GOT3 (cell line): Measurements from ENCODE around the gene NEFH.

Experiments used
- DNase-seq: peaks from one replicate; lab custom pipeline; 2025; ENCODE audit warnings: mixed read lengths; lab: John Stamatoyannopoulos, UW

NEFH gene

GRCh38 chr22:29493636-29494035, 13.6 kb downstream of the NEFH start:
- DNase-seq, result no peak

GRCh38 chr22:29499852-29500251, 19.8 kb downstream of the NEFH start:
- no peak for DNase-seq

GRCh38 chr22:29503811-29504372, 23.9 kb downstream of the NEFH start:
- no peak for DNase-seq

GRCh38 chr22:29509298-29509697, 29.3 kb downstream of the NEFH start:
- DNase-seq, result no peak

GRCh38 chr22:29509815-29510214, 29.8 kb downstream of the NEFH start:
- no peak for DNase-seq

GRCh38 chr22:29510542-29510941, 30.5 kb downstream of the NEFH start:
- no peak for DNase-seq

- no peak for DNase-seq
Observed at GRCh38 chr22:29511126-29511862, 31.3 kb downstream of the NEFH start.

GRCh38 chr22:29512031-29512430, 32.0 kb downstream of the NEFH start:
- no peak for DNase-seq

- DNase-seq, result no peak
Observed at GRCh38 chr22:29517215-29517908, 37.3 kb downstream of the NEFH start.

GRCh38 chr22:29518427-29518826, 38.4 kb downstream of the NEFH start:
- DNase-seq, result no peak

- DNase-seq, result no peak
Observed at GRCh38 chr22:29519996-29520395, 40.0 kb downstream of the NEFH start.

- no peak for DNase-seq
Observed at GRCh38 chr22:29520851-29521250, 40.8 kb downstream of the NEFH start.

- no peak for DNase-seq
Observed at GRCh38 chr22:29521526-29521925, 41.5 kb downstream of the NEFH start.

GRCh38 chr22:29523761-29524160, 43.7 kb downstream of the NEFH start:
- no peak for DNase-seq

GRCh38 chr22:29524442-29525191, 44.6 kb downstream of the NEFH start:
- no peak for DNase-seq

- no peak for DNase-seq
Observed at GRCh38 chr22:29528144-29528543, 48.1 kb downstream of the NEFH start.

GRCh38 chr22:29530716-29531115, 50.7 kb downstream of the NEFH start:
- DNase-seq, result no peak

- no peak for DNase-seq
Observed at GRCh38 chr22:29531419-29531818, 51.4 kb downstream of the NEFH start.

GRCh38 chr22:29536411-29536810, 56.4 kb downstream of the NEFH start:
- no peak for DNase-seq

GRCh38 chr22:29539105-29539504, 59.1 kb downstream of the NEFH start:
- DNase-seq, result no peak
